Cardiac muscle cell (in vitro differentiated cells and primary cell): ENCODE measurements around the gene OAT. TPM values are rescaled to one million over a fixed set of nuclear protein-coding genes. Genes with fewer than 3 reads are reported as not detected.

Source experiments
- DNase-seq, 2 donors: peaks; one replicate each; pipeline versions ENCODE4 v3.0.0 to v3.0.0-alpha.2; 2010 to 2017; ENCODE audit warnings: low read depth in 1 of 2, low spot score in 1 of 2
- H3K27ac ChIP-seq: fragments of 200-600 bp; sonication (generic); 2 replicates; pipeline ENCODE4 v1.5.1; 2016
- H3K27me3 ChIP-seq: fragments of 200-600 bp; sonication (generic); 2 replicates; pipeline ENCODE4 v1.6.0; 2016; ENCODE audit warnings: control low read depth
- H3K36me3 ChIP-seq: fragments of 200-600 bp; sonication (generic); 2 replicates; pipeline ENCODE4 v1.5.1; 2016; ENCODE audit warnings: control low read depth
- H3K4me1 ChIP-seq: fragments of 200-600 bp; sonication (generic); 2 replicates; pipeline ENCODE4 v1.8.1; 2017; ENCODE audit warnings: low read depth, mild to moderate bottlenecking, mixed run types
- H3K4me3 ChIP-seq: fragments of 200-600 bp; sonication (generic); 2 replicates; pipeline ENCODE4 v1.5.1; 2016; ENCODE audit warnings: mild to moderate bottlenecking
- H3K9me3 ChIP-seq: fragments of 200-600 bp; sonication (generic); 2 replicates; pipeline ENCODE4 v1.5.1; 2017; ENCODE audit warnings: low read depth, mild to moderate bottlenecking, control low read depth
- CTCF ChIP-seq: IDR thresholded peaks from 2 replicates; pipeline ENCODE4 v1.5.1; 2012; ENCODE audit warnings: low read depth, mild to moderate bottlenecking, low read length
- polyA plus RNA-seq: library from polyadenylated mRNA; unstranded; fragments of >200 nt; fragmentation: Nextera tagmentation; extraction: Ambion mirVana; gene quantifications from 2 replicates; pipeline ENCODE4 v1.2.1, GENCODE V29; 2016
- total RNA-seq: library from RNA; depleted of rRNA; stranded (reverse); fragments of >200 nt; gene quantifications from 2 replicates; pipeline ENCODE4 v1.2.3, GENCODE V29; 2016

OAT gene
- total and polyA plus RNA-seq, 2 experiments from 2014 or later = 22.2 to 46.7 TPM

DNA sequence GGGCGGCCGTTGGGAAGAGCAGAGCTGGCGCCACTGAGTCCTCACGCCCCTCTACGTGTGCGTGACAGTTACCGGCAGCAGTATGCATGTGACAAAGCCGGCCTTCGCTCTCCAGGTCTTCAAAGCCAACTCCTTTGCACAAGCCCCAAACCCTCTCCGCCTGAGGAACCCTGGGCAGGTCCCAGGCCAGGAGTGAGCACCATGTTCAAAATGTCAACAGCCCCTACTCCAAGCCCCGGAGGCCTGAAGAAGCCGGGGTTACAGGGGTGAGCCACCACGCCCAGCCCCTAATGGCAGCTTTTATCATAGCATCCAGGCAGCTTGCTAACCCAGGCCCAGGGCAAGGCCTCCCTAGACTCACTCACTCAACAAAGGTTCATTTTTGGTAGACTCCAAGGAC lies 70.8 kb downstream of the OAT start:
- no peaks in the 10 kb centered on the region for H3K9me3 ChIP-seq
- DNase-seq = no peak
- no peak overlapping the region for H3K4me3 ChIP-seq
- no peak overlapping the region for H3K27ac ChIP-seq
- TF ChIP-seq CTCF = peak; percentile 2
- no peaks in the 10 kb centered on the region for H3K36me3 ChIP-seq
- no peaks in the 10 kb centered on the region for H3K27me3 ChIP-seq
- no peaks in the 10 kb centered on the region for H3K4me1 ChIP-seq

Other genes starting within 250 kb of the OAT start
- gene NKX1-2, start 31.1 kb upstream of the OAT start, total RNA-seq = 0.33 TPM in 1 of 2 replicates, not detected in the other
- not detected in 2 replicates for gene NKX1-2, start 31.1 kb upstream of the OAT start, polyA plus RNA-seq
- gene LHPP, start 42.9 kb upstream of the OAT start, total RNA-seq = 18.6 and 40.6 TPM in 2 replicates
- gene LHPP, start 42.9 kb upstream of the OAT start, polyA plus RNA-seq = 19.1 and 23.7 TPM in 2 replicates